NB4 (cell line): ENCODE measurements around the gene GNAT2.

Experiments used
- CTCF ChIP-seq: IDR thresholded peaks from one replicate; pipeline ENCODE4 v1.5.1; 2012; ENCODE audit warnings: low read depth, low read length
- MAX ChIP-seq: IDR thresholded peaks from 2 replicates; pipeline ENCODE4 v1.6.1; 2011; ENCODE audit warnings: low read depth, low read length
- MYC ChIP-seq: IDR thresholded peaks from 2 replicates; pipeline ENCODE4 v1.6.1; 2011; ENCODE audit warnings: low read depth, low read length
- POLR2A ChIP-seq: IDR thresholded peaks from 2 replicates; pipeline ENCODE4 v1.6.1; 2011; ENCODE audit warnings: mild to moderate bottlenecking; ENCODE audit not compliant: insufficient read length; ENCODE audit errors: extremely low read depth

DNA sequence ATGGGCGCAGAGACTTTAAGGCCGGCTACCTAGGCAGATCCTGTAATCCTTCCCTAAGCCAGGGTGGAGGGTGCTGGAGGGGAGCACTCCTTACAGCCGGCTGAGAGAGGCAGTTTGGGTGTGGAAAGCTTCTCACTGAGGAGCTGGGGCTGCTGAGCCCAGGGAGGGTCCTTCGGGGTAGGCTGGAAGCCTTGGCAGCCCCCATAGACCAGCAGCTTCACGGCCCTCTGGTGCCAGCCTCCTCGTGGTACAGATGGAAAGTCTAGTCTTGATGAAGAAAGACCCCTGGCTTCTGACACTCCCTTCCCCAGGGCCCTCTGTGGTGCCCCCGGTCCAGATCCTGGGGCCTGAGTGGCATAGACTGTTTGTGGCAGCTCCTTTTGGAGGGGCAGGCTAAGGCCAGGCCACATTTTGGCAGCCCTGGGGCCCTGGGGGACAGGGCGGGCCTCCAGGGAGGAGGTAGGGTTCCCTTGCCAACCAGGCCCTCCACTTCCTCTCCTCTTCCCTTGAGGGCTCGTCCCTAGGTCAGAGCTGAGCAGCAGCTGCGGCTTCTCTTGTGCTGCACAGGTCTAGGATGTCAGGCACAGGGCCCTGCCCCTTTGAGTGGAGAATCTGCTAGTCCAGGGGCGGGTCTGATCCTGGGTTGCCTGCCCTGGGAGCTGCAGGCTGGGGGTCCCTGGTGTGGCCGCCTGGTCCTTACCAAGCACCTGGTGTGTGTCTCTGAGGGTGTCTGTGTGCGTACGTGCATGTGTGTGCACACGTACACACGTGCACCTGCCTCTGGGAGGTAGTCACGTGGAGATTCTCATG lies 5.0 kb upstream of the GNAT2 start:
- TF ChIP-seq CTCF: no peak
- no peak for TF ChIP-seq POLR2A
- TF ChIP-seq MAX: no peak
- no peak for TF ChIP-seq MYC
